Activated CD8-positive, alpha-beta memory T cell treated with anti-CD3 and anti-CD28 coated beads for 48 hours (primary cell): ENCODE measurements around the gene LRP1B.

ENCODE experiments used
- DNase-seq, 3 experiments: peaks; one replicate each; pipeline ENCODE4 v3.0.0-alpha.2; 2020; ENCODE audit warnings: low read depth in 2 of 3, low spot score in 2 of 3

The LRP1B gene

GRCh38 chr2:142131010-142131669 is at the start of gene LRP1B:
TSS of gene LRP1B (minus strand) at chr2:142131016. CDS start at chr2:142130729, 287 bp downstream.
- DNase-seq, result no peak

- DNase-seq, result no peak
Measured at GRCh38 chr2:142179686-142180085, 48.9 kb upstream of the LRP1B start.

DNA sequence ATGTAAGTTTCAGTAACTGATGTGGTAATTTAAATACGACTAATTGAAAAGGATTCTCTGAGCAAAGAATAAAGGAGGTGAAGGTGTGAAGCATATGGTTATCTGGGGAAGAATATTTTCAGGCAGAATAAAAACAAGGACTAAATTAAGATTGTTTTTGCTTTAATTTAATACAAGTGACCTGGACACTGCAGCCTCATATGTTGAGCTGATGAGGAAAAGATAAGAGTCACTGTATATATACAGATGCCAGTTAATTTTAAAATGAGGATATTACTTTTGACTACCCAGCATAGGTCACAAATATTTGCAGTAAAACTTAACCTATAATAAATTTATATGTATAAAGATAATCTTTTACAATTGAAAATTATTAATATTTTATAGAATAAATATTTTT is 47.8 kb upstream of the LRP1B start:
- no peak for DNase-seq

DNA sequence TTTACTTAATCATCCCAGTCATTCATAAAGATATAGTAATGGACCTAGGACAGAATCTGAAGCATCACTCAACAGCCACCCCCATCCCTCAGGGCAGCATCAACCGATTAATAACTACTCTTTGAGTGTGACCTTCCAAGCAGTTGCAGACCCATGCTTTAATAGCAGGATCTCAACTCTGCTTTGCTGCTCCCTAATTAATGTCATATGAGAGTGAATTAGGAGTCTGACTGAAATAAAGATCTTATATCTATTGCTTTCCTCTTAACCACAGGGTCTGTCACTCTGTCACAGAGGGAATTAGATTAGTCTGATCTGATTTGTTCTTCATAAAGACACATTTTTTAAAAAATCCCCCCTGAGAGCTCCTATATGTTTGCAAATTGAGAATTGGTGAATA is 46.1 kb upstream of the LRP1B start:
- no peak for DNase-seq

GRCh38 chr2:142175813-142176338 is 45.1 kb upstream of the LRP1B start:
- no peak for DNase-seq

- DNase-seq, result no peak
Measured at GRCh38 chr2:142174176-142174575, 43.4 kb upstream of the LRP1B start.

GRCh38 chr2:142170847-142171246 is 40.0 kb upstream of the LRP1B start:
- no peak for DNase-seq

GRCh38 chr2:142165790-142166189 is 35.0 kb upstream of the LRP1B start:
- DNase-seq, result no peak

DNA sequence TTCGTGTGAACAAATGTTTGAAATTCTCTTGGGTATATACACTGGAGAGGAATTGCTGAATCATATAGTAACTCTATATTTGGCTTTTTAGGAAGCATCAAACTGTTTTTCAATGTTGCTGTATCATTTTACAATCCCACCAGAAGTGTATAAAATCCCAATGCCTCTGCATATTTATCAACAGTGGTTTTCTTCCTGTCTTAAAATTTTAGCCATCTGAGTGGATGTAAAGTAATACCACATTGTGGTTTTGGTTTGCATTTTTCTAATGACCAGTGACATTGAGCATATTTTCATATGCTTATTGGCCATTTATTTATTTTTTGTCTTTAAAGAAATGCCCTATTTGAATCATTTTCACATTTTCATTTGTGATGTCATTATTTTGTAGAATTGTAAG is 22.8 kb upstream of the LRP1B start:
- DNase-seq, result no peak

GRCh38 chr2:142150453-142150852 is 19.6 kb upstream of the LRP1B start:
- no peak for DNase-seq

DNA sequence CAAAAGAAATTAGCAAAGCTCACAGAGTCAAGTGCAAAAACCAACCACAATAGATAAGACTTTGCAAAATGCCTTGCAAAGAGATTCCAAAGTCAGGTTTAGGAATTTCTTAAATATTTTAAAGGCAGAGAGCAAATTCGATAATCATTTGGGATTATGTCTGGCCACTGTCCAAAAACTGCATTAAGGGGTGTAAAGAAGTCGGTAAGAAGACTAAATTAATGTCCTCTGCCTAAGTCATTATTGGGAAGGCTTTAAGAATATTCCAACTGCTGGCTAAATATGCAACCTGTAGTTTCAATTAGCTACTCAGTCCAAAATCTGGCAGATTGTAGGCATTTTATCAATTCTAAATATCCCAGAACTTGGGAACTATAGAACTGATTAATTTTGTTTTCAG is 13.7 kb upstream of the LRP1B start:
- DNase-seq, result no peak

GRCh38 chr2:142142595-142142994 is 11.8 kb upstream of the LRP1B start:
- no peak for DNase-seq

DNA sequence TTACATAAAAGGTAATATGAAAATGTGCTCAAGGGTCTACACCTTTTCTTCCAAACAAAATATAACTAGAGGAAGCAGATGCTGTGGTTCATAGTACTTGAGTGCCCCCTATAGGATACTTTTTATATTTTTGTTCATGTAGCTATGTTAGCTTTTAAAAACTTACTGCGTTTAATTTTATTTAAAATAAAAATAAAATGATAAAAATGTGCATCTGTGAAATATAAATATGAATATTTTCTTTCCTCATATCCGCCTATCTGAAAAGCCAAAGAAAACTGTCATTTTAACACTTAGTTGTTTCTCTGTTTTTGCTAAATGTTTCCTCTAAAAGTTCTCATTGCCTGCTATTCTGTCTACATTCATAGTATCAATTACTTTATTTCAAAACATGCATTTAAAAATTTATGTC is 9.6 kb upstream of the LRP1B start:
- no peak for DNase-seq

- no peak for DNase-seq
Measured at GRCh38 chr2:142139384-142139783, 8.6 kb upstream of the LRP1B start.

- no peak for DNase-seq
Measured at GRCh38 chr2:142136571-142136970, 5.8 kb upstream of the LRP1B start.

GRCh38 chr2:142134911-142135310 is 4.1 kb upstream of the LRP1B start:
- DNase-seq, result no peak

GRCh38 chr2:142130111-142131009 is 456 bp downstream of the LRP1B start:
- DNase-seq, result no peak

- no peak for DNase-seq
Measured at GRCh38 chr2:142128105-142128504, 2.7 kb downstream of the LRP1B start.

DNA sequence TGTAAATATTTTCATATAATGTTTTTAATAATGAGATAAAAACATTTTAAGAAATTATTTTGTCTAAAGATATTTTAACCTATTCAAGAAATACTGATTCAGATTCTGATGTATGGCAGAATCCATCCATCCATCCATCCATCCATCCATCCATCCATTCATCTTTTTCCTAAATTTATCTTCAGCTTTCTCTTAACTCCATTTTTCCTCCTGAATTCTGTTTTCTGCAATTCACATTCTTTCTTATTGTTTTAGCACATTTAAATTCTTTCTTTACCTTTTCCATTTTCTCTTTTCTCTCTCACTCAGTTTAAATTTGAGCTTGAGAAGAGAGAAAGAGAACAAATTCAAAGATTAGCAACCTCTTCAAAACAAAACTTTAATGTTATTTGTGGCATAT is 3.6 kb downstream of the LRP1B start:
- no peak for DNase-seq

GRCh38 chr2:142124706-142125105 is 6.1 kb downstream of the LRP1B start:
- no peak for DNase-seq

GRCh38 chr2:142119347-142119746 is 11.5 kb downstream of the LRP1B start:
- no peak for DNase-seq

- no peak for DNase-seq
Measured at GRCh38 chr2:142112757-142113221, 18.0 kb downstream of the LRP1B start.
